PC-9 (cell line): ENCODE data around the gene SLC25A21.

Experiments used
- EZH2 ChIP-seq: fragments of 200-600 bp; sonication (generic); IDR thresholded peaks from 2 replicates; pipeline ENCODE4 v1.8.0; 2017; ENCODE audit warnings: antibody characterized with exemption, low read depth
- TF ChIP-seq, protein P1 (sequence below): fragments of 200-600 bp; sonication (generic); conservative IDR thresholded peaks from 2 replicates; pipeline ENCODE4 v1.6.1; 2017; ENCODE audit warnings: mixed run types, antibody characterized with exemption, mild to moderate bottlenecking, moderate library complexity

DNA sequence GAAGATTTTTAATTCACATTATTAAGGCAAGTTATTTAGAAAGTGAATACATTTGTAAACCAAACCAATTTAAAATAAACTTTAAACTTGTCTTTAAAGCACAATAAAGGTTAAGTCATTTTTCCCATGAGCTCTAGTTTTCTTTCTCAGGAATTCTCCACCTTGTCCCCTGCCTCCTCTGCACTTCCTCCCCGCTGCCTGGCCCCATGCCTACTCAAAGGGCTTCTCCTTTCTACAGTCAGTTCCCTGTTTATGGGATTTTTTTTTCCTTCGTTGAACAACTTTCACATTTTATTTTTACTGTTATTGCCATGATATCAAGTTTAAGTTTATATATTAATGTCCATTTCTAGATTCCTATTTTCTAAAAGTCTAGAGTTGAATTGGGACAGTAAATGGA is 223.0 kb downstream of the SLC25A21 start:
- TF ChIP-seq, protein P1, sequence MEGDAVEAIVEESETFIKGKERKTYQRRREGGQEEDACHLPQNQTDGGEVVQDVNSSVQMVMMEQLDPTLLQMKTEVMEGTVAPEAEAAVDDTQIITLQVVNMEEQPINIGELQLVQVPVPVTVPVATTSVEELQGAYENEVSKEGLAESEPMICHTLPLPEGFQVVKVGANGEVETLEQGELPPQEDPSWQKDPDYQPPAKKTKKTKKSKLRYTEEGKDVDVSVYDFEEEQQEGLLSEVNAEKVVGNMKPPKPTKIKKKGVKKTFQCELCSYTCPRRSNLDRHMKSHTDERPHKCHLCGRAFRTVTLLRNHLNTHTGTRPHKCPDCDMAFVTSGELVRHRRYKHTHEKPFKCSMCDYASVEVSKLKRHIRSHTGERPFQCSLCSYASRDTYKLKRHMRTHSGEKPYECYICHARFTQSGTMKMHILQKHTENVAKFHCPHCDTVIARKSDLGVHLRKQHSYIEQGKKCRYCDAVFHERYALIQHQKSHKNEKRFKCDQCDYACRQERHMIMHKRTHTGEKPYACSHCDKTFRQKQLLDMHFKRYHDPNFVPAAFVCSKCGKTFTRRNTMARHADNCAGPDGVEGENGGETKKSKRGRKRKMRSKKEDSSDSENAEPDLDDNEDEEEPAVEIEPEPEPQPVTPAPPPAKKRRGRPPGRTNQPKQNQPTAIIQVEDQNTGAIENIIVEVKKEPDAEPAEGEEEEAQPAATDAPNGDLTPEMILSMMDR: no peak
- no peak for TF ChIP-seq EZH2
